ENCODE results near the gene KIFC3. TPM values are rescaled to one million over a fixed set of nuclear protein-coding genes. Genes with fewer than 3 reads are reported as not detected.

Gene KIFC3
- total and polyA plus RNA-seq, 2 of the 13 experiments (the other 11 are each of a cell fraction or from before 2014, with no cell fraction given): 42.1 to 45.3 TPM

GRCh38 chr16:57720142-57720575 lies 82.1 kb downstream of the KIFC3 start (continued):
- TF ChIP-seq PCBP2 (optimal IDR thresholded peaks at IDR 0.05; ENCODE audit: low read depth, low read length, poor library complexity, severe bottlenecking) (no peak), HMGXB4 (CRISPR knock-in tag; IDR thresholded peaks at IDR 0.05; ENCODE audit: borderline replicate concordance in 1 of 2, low read depth in 1 of 2) (peak; percentile 66; a peak in 3 of 4 replicates), ZNF574 (CRISPR knock-in tag; IDR thresholded peaks at IDR 0.05) (peak; percentile 64), MEIS2 (CRISPR knock-in tag; IDR thresholded peaks at IDR 0.05) (no peak), KDM5B (CRISPR knock-in tag; IDR thresholded peaks at IDR 0.05; ENCODE audit: borderline replicate concordance) (peak; percentile 59; the same call in 1 of the 2 replicates), MYC (CRISPR knock-in tag; IDR thresholded peaks at IDR 0.05; ENCODE audit: borderline replicate concordance) (peak; percentile 56; the same call in 1 of the 2 replicates), ZNF12 (CRISPR knock-in tag; IDR thresholded peaks at IDR 0.05) (no peak), SP4 (CRISPR knock-in tag; IDR thresholded peaks at IDR 0.05) (peak; percentile 52; the same call in 1 of the 2 replicates), ZNF784 (CRISPR knock-in tag; IDR thresholded peaks at IDR 0.05; ENCODE audit: borderline replicate concordance) (no peak), ZNF331 (CRISPR knock-in tag; IDR thresholded peaks at IDR 0.05) (peak; percentile 62; the same call in 1 of the 2 replicates), MXI1 (IDR thresholded peaks at IDR 0.05; ENCODE audit: borderline replicate concordance, low read depth, low read length) (peak; percentile 46; the same call in 1 of the 3 replicates), ZNF747 (CRISPR knock-in tag; IDR thresholded peaks at IDR 0.05; ENCODE audit: borderline replicate concordance) (peak; percentile 53; the same call in 1 of the 2 replicates), GLI4 (CRISPR knock-in tag; IDR thresholded peaks at IDR 0.05; ENCODE audit: borderline replicate concordance) (no peak), DR1 (CRISPR knock-in tag; IDR thresholded peaks at IDR 0.05) (no peak), ZNF878 (CRISPR knock-in tag; IDR thresholded peaks at IDR 0.05) (peak; percentile 82; the same call in 1 of the 2 replicates), RBAK (CRISPR knock-in tag; IDR thresholded peaks at IDR 0.05) (0 out of 2 replicates have a peak, but pooled peaks have one; percentile 31), XRCC5 (optimal IDR thresholded peaks at IDR 0.05; ENCODE audit: low read length) (peak; percentile 79), CTCF (CRISPR knock-in tag; IDR thresholded peaks at IDR 0.05) (peak; percentile 98), ZSCAN21 (CRISPR knock-in tag; IDR thresholded peaks at IDR 0.05; ENCODE audit: borderline replicate concordance) (peak; percentile 61; the same call in 1 of the 2 replicates), RFX1 (IDR thresholded peaks at IDR 0.05) (no peak), FOXM1 (CRISPR knock-in tag; IDR thresholded peaks at IDR 0.05) (no peak), NFKB2 (CRISPR knock-in tag; IDR thresholded peaks at IDR 0.05; ENCODE audit: borderline replicate concordance) (peak; percentile 65; the same call in 1 of the 2 replicates), RBFOX2 (IDR thresholded peaks at IDR 0.05; ENCODE audit: low read depth, low read length) (no peak), TEAD3 (CRISPR knock-in tag; optimal IDR thresholded peaks at IDR 0.05; ENCODE audit: borderline replicate concordance) (peak; percentile 55)

Measured in HepG2 (cell line).